Measurements from ENCODE around the gene CENPX.
"Not testable (repeated sequence)": the region's sequence is repeated elsewhere in the genome, so short reads cannot be mapped to it uniquely, and the experiment has no call there.

CENPX gene

GRCh38 chr17:82039695-82040299 is 17.1 kb upstream of the CENPX start:
- no peak for DNase-seq (ENCODE audit: low read depth in 1 of 2, low spot score in 1 of 2)

DNA sequence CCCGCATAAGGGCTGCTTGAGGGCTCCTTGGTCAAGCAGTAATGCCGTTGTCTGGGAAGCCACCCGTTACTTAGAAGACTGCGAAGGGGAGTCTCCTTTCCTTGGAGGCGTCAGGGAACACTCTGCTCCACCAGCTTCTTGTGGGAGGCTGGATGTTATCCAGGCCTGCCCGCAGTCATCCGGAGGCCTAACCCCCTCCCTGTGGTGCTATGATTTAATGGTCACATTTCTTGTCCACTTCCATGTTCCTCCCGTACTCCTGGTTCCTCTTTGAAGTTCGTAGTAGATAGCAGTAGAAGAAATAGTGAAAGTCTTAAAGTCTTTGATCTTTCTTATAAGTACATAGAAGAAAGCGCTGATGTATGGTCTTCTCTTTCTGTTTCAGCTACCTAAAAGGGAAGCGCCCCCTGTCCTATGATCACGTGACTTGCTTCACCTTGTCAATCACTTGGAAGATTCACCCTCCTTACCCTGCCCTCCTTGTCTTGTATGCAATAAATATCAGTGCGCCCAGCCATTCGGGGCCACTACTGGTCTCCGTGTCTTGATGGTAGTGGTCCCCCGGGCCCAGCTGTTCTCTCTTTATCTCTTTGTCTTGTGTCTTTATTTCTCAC is 16.2 kb upstream of the CENPX start:
- DNase-seq (ENCODE audit: low read depth in 1 of 2, low spot score in 1 of 2) = not testable (repeated sequence)

DNA sequence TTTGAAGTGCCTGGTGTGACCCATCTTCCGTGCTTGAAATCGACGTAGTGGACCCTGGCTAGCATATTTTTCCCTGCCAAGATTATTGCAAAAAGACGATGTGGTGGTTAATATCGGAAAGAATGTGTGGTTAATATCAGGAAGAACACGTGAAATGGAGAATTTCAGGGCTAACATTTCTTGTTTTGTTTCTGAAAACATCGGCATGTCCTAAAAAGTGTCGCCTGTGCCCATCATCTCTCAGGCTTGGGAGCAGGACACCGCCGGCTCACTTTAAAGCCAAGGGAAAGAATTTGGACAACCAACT is 15.2 kb upstream of the CENPX start:
- DNase-seq (ENCODE audit: low read depth in 1 of 2, low spot score in 1 of 2) = no peak

DNA sequence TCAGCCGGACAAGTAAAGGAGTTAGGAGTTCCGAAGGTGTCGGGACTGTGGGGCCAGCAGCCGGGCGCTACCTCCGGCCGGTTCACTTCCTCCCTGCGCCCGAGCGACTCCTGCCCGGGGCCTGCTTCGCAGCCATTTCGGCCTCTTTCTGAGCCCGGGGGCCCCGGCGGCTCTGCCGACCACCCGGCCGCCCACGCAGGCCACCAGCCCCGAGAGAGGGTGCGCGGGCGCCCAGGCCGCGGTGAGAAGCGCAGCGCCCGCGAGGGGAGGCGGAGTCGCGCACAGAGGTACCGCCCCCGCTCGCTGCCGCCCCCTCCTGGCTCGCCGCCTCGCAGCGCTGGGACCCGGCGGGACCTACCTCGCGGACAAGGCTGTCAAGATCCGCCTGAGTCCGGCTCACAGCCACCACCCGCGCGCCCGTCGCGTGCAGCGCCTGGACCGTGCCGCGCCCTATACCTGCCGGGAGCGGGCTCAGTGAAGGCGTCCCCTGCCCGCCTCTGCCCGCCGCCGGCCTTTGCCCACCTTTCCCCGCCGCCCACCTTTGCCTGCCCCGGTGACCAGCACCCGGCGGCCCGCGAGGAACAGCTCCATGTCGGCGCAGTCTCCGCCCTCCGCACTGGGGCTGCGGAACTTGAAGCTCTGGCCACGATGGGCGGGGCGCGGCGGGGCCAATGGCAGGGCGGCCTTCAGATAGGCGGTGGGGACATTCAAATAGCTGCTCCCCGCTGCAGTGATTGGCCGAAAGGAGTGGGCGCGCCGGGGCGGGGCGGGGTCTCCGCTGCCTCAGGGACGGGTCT is 14.6 kb upstream of the CENPX start, which contains the start of gene DCXR:
Gene DCXR (minus strand): TSS at position 606 of the 797 bp plus-strand sequence. CDS start 15 bp downstream, at position 591.
- DNase-seq (ENCODE audit: low read depth in 1 of 2, low spot score in 1 of 2) = peak; percentile 89

- DNase-seq (ENCODE audit: low read depth in 1 of 2, low spot score in 1 of 2) = no peak
These were observed 14.0 kb upstream of the CENPX start for GRCh38 chr17:82036634-82037091.

DNA sequence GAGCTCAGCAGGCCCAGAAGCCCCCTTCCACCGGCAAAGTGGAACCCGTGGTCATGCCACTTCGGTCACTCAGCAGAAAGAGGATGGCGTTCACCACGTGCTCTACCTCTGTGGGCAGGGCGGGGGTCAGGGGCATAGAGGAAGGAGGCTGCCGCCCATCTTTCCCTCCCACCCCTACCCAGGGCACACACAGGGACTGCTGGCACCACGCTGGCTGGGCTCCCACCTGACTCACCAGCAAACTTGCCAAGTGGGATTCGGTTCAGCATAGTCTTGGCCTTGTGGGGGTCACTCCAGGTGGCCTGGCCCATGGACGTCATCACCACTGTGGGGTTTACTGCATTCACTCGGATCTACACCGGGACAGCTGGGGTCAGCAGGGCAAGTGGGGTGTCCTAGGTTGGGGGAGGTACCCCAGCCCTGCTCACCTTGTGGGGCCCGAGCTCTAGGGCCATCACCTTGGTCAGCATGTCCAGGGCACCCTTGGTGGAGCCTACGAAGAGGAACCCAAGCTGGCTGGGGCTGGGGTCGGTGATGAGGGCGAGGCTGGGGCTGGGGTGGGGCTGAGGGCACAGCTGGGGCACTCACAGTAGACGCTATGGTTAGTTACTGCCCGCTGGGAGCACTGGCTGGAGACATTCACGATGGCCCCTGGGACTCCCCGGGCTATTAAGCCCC is 13.4 kb upstream of the CENPX start:
- DNase-seq (ENCODE audit: low read depth in 1 of 2, low spot score in 1 of 2) = no peak

DNA sequence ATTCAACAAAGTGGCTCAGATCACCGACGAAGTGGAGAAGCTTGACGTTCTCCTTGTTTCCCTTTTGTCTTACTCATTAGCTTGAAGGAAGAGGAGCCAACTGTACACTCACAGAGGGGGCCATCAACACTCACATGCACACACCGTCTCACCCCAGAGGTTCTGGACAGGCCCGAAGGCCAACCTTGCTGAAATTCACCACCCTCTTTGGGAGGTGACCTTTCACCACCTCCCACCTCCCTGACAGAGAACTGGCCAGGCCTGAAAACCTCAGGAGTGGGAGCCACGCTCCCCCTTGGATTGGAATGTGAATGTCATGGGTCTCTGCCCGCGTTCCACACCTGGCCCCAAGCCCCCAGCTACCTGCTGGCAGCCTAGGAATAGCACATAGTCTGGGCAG is 12.8 kb upstream of the CENPX start:
- DNase-seq (ENCODE audit: low read depth in 1 of 2, low spot score in 1 of 2) = no peak

- DNase-seq (ENCODE audit: low read depth in 1 of 2, low spot score in 1 of 2) = no peak
These were observed 11.8 kb upstream of the CENPX start for GRCh38 chr17:82034371-82035011.

- no peak for DNase-seq (ENCODE audit: low read depth in 1 of 2, low spot score in 1 of 2)
These were observed 10.8 kb upstream of the CENPX start for GRCh38 chr17:82033359-82034085.

GRCh38 chr17:82031885-82032627 is 9.4 kb upstream of the CENPX start:
- DNase-seq (ENCODE audit: low read depth in 1 of 2, low spot score in 1 of 2) = peak in 1 of 2 donors; percentile 21

GRCh38 chr17:82031303-82031884 is 8.7 kb upstream of the CENPX start, which contains the start of gene RAC3:
Gene RAC3 (plus strand): TSS chr17:82031678. CDS start chr17:82031762, 84 bp downstream.
- no peak for DNase-seq (ENCODE audit: low read depth in 1 of 2, low spot score in 1 of 2)

- peak; percentile 70 to 73 for DNase-seq (ENCODE audit: low read depth in 1 of 2, low spot score in 1 of 2)
These were observed 8.0 kb upstream of the CENPX start for GRCh38 chr17:82030470-82031302.

- no peak for DNase-seq (ENCODE audit: low read depth in 1 of 2, low spot score in 1 of 2)
These were observed 7.4 kb upstream of the CENPX start for GRCh38 chr17:82029990-82030469.

- no peak for DNase-seq (ENCODE audit: low read depth in 1 of 2, low spot score in 1 of 2)
These were observed 6.7 kb upstream of the CENPX start for GRCh38 chr17:82029391-82029790.

DNA sequence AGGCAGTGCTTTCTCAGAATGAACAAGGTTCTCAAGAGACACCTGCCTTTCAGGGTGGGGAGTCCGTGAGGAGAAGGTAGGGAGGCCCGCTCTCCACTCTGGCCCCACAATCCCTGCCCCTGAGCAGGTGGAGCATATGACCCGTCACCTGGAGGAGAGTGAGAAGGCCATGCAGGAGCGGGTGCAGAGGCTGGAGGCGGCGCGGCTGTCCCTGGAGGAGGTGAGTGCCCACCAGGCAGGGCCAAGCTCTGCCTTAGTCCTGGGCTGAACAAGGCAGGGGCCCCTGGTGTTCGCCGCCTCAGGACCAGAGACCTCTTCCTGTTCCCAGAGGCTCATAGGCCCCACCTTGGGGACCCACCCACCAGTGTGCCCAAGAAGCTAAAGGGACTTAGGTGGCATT is 6.3 kb upstream of the CENPX start:
- no peak for DNase-seq (ENCODE audit: low read depth in 1 of 2, low spot score in 1 of 2)

DNA sequence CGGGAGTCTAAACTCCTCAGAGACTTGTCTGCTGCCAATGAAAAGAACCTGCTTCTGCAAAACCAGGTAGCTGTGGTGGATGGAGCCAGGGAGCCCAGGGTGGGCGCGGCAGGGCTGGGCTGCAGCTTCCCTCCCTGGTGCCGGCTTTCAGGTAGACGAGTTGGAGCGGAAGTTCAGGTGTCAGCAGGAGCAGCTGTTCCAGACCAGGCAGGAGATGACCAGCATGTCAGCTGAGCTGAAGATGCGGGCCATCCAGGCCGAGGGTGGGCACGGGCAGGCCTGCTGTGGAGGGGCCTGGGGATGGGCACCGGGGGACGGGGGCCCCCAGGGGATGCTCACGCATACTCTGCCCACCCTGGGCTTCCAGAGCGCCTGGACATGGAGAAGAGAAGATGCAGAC is 5.6 kb upstream of the CENPX start:
- DNase-seq (ENCODE audit: low read depth in 1 of 2, low spot score in 1 of 2) = no peak

DNA sequence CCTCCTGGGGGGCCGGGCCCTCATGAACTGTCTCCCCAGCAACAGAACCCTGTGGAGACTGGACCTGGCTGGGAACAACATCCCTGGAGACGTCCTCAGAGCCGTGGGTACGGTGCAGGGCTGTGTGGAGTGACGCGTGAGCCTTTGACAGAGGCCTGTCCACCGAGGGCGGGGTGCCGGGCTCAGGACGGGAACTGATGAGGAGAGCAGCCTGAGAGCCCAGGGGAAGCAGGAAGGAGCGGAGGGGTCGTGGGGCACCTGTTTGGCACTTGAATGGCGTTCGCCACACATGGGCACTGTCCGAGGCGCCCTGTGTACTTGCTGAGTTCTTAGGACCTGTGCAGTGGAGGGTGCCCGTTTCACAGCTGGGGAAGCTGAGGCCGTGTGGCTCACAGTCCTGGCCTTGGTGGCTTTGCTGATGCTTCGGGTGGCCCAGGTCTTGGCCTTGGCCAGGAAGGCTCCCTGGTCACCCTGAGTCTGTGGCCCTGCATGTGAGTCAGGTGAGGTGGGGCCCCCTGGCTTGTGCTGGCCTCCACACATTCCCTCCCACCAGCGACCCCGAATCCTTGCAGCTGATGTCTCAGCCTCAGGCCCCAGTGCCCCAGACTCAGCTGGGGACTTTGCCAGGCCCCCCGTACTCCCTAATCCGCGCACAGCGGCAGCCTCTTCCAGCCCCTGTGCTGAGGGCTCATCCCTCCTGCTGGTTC is 2.9 kb upstream of the CENPX start:
- DNase-seq (ENCODE audit: low read depth in 1 of 2, low spot score in 1 of 2) = no peak

GRCh38 chr17:82024859-82025258 is 2.2 kb upstream of the CENPX start:
- no peak for DNase-seq (ENCODE audit: low read depth in 1 of 2, low spot score in 1 of 2)
